Measurements from ENCODE around the gene ZNF503.
"Not testable (repeated sequence)": the region's sequence is repeated elsewhere in the genome, so short reads cannot be mapped to it uniquely, and the experiment has no call there.

The ZNF503 gene

DNA sequence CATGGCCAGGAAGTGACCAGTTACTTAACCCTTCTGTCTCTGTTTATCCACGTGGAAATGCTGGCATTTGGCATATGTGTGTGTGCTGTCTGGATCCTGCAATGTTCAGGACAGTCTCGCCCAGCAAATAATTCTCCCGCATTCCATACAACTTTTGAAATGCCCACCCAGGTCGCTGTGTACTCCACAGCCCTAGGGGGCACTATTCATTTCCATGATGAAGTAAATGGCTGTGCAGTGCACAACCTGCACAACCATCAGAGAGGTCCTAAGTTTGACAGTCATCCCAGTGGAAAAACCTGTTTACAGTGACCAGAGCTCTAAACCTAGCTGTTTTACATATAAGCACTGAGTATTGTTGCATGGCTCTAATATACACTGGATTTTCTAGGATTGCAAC is 38.1 kb downstream of the ZNF503 start:
- H2BK5ac ChIP-seq (ENCODE audit: low read length), result no peak overlapping the region
- H3K23ac ChIP-seq (ENCODE audit: low read depth, low read length, poor library complexity), result no peak overlapping the region
- H3K9me3 ChIP-seq (replicated peaks in 1 of 2; ENCODE audit: control insufficient read depth in 2 of 2, insufficient read depth in 1 of 2, low read depth in 1 of 2, low read length in 2 of 2), result no peaks in the 10 kb centered on the region
- no CpG with 5 or more reads among the region's 4 CpGs for WGBS, 2 donors (ENCODE audit: extremely low coverage in 2 of 2, insufficient read length in 2 of 2, insufficient replicate concordance in 1 of 2)
- H2BK15ac ChIP-seq (ENCODE audit: low read length), result no peak overlapping the region
- H3K4me3 ChIP-seq (ENCODE audit: low read length in 2 of 2), result no peak overlapping the region
- H3K79me1 ChIP-seq (ENCODE audit: low read depth, low read length), result no peaks in the 10 kb centered on the region
- H3K14ac ChIP-seq (ENCODE audit: low read length), result no peak overlapping the region
- no peak overlapping the region for H3K4ac ChIP-seq (ENCODE audit: low read length)
- H4K91ac ChIP-seq (ENCODE audit: low read depth, low read length, poor library complexity), result no peak overlapping the region
- H2BK120ac ChIP-seq (ENCODE audit: low read depth, low read length), result no peak overlapping the region
- no peak overlapping the region for H2AFZ ChIP-seq (ENCODE audit: low read length)
- DNase-seq (ENCODE audit: low spot score), result no peak
- H3K9ac ChIP-seq (ENCODE audit: low read depth, low read length, poor library complexity), result no peak overlapping the region
- no peak overlapping the region for H3K18ac ChIP-seq (ENCODE audit: low read length)
- peaks cover 0 to 3% of the 10 kb centered on the region in 2 donors for H3K4me1 ChIP-seq (ENCODE audit: control insufficient read depth in 2 of 2, insufficient read depth in 1 of 2, low read depth in 1 of 2, low read length in 2 of 2)
- no peak overlapping the region for H4K8ac ChIP-seq (ENCODE audit: low read depth, low read length)
- no peaks in the 10 kb centered on the region for H3K36me3 ChIP-seq (replicated peaks in 1 of 2; ENCODE audit: control insufficient read depth in 2 of 2, insufficient read depth in 2 of 2, low read length in 2 of 2)
- no peak overlapping the region for H3K4me2 ChIP-seq (ENCODE audit: insufficient read depth, low read length, poor library complexity, severe bottlenecking)
- H3K27ac ChIP-seq (replicated peaks; ENCODE audit: low read length), result no peak overlapping the region
- no peak overlapping the region for H2BK12ac ChIP-seq (ENCODE audit: low read length)
- peaks cover 0 to 18% (median 0%) of the 10 kb centered on the region in 3 experiments for H3K27me3 ChIP-seq (ENCODE audit: control insufficient read depth in 3 of 3, insufficient read depth in 3 of 3, low read depth in 1 of 3, low read length in 3 of 3)
- no peak overlapping the region for H2AK5ac ChIP-seq (ENCODE audit: low read depth, low read length)

DNA sequence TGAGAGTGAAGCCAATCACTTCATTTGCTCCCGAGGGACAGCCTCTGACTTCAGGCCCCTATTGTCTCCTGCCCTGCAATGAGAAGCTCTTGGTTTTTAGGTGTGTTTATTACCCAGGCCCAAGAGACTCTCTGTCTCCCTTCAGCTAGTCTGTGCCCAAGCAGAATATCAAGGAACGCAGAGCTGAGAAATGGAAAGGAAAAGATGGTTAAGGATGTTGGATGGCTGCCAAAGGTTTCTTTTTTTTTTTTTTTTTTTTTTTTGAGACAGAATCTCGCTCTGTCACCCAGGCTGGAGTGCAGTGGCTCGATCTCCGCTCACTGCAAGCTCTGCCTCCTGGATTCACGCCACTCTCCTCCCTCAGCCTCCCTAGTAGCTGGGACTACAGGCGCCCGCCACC is 41.7 kb downstream of the ZNF503 start:
- not testable (repeated sequence) for H3K27ac ChIP-seq (replicated peaks; ENCODE audit: low read length); H3K27me3 ChIP-seq (ENCODE audit: control insufficient read depth in 3 of 3, insufficient read depth in 3 of 3, low read depth in 1 of 3, low read length in 3 of 3); H3K4me3 ChIP-seq (ENCODE audit: low read length in 2 of 2); H3K9ac ChIP-seq (ENCODE audit: low read depth, low read length, poor library complexity); H2BK15ac ChIP-seq (ENCODE audit: low read length); H2BK120ac ChIP-seq (ENCODE audit: low read depth, low read length); H3K79me1 ChIP-seq (ENCODE audit: low read depth, low read length); H2AK5ac ChIP-seq (ENCODE audit: low read depth, low read length); H4K91ac ChIP-seq (ENCODE audit: low read depth, low read length, poor library complexity); H3K23ac ChIP-seq (ENCODE audit: low read depth, low read length, poor library complexity); H3K14ac ChIP-seq (ENCODE audit: low read length); H3K4me2 ChIP-seq (ENCODE audit: insufficient read depth, low read length, poor library complexity, severe bottlenecking); H4K8ac ChIP-seq (ENCODE audit: low read depth, low read length); H2BK5ac ChIP-seq (ENCODE audit: low read length); H3K9me3 ChIP-seq (replicated peaks in 1 of 2; ENCODE audit: control insufficient read depth in 2 of 2, insufficient read depth in 1 of 2, low read depth in 1 of 2, low read length in 2 of 2); H3K36me3 ChIP-seq (replicated peaks in 1 of 2; ENCODE audit: control insufficient read depth in 2 of 2, insufficient read depth in 2 of 2, low read length in 2 of 2); H2BK12ac ChIP-seq (ENCODE audit: low read length); H3K4me1 ChIP-seq (ENCODE audit: control insufficient read depth in 2 of 2, insufficient read depth in 1 of 2, low read depth in 1 of 2, low read length in 2 of 2); H3K4ac ChIP-seq (ENCODE audit: low read length); DNase-seq (ENCODE audit: low spot score); H3K18ac ChIP-seq (ENCODE audit: low read length); H2AFZ ChIP-seq (ENCODE audit: low read length)
- no CpG with 5 or more reads among the region's 8 CpGs for WGBS, 2 donors (ENCODE audit: extremely low coverage in 2 of 2, insufficient read length in 2 of 2, insufficient replicate concordance in 1 of 2)

DNA sequence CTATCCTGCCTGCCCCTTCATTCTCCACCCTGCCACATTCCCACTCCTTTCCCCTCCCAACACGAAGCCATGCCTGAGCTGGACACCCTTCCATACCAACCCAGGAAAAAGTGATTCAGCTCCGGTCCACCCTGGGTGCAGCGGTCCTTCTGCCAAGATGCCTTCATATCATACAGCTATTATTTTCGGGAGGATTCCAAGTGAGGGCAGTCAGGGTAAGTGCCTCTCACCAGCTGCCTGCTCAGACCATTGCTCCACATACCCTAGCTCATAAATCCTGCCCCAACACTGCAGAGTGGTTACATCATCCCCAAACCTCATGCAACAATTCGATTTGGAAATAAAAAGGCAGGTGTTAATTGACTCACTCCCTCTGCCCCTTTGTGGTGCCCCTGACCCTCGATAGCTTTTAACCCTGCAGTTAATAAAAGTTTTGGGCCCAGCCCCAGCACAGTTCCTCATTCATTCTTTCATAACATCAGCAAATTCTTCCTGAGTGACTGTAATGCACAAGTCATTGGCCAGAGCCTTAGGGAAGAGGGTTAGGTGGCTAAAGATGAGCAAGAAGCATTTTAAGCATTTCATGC is 42.6 kb downstream of the ZNF503 start:
- no peak overlapping the region for H2BK15ac ChIP-seq (ENCODE audit: low read length)
- no peak overlapping the region for H3K27ac ChIP-seq (replicated peaks; ENCODE audit: low read length)
- H3K4ac ChIP-seq (ENCODE audit: low read length), result no peak overlapping the region
- no peak overlapping the region for H4K91ac ChIP-seq (ENCODE audit: low read depth, low read length, poor library complexity)
- H2BK12ac ChIP-seq (ENCODE audit: low read length), result no peak overlapping the region
- H2AK5ac ChIP-seq (ENCODE audit: low read depth, low read length), result peak overlapping the region; percentile 44
- H2AFZ ChIP-seq (ENCODE audit: low read length), result no peak overlapping the region
- H2BK5ac ChIP-seq (ENCODE audit: low read length), result no peak overlapping the region
- H3K18ac ChIP-seq (ENCODE audit: low read length), result no peak overlapping the region
- WGBS, 2 donors (ENCODE audit: extremely low coverage in 2 of 2, insufficient read length in 2 of 2, insufficient replicate concordance in 1 of 2), result no CpG with 5 or more reads among the region's 6 CpGs
- H4K8ac ChIP-seq (ENCODE audit: low read depth, low read length), result no peak overlapping the region
- no peak overlapping the region for H3K23ac ChIP-seq (ENCODE audit: low read depth, low read length, poor library complexity)
- peaks cover 0 to 4% of the 10 kb centered on the region in 2 donors for H3K4me1 ChIP-seq (ENCODE audit: control insufficient read depth in 2 of 2, insufficient read depth in 1 of 2, low read depth in 1 of 2, low read length in 2 of 2)
- H2BK120ac ChIP-seq (ENCODE audit: low read depth, low read length), result no peak overlapping the region
- H3K14ac ChIP-seq (ENCODE audit: low read length), result no peak overlapping the region
- DNase-seq (ENCODE audit: low spot score), result no peak
- H3K36me3 ChIP-seq (replicated peaks in 1 of 2; ENCODE audit: control insufficient read depth in 2 of 2, insufficient read depth in 2 of 2, low read length in 2 of 2), result no peaks in the 10 kb centered on the region
- no peak overlapping the region for H3K9ac ChIP-seq (ENCODE audit: low read depth, low read length, poor library complexity)
- H3K4me3 ChIP-seq (ENCODE audit: low read length in 2 of 2), result peak overlapping the region in 1 of 2 donors; percentile 5
- no peak overlapping the region for H3K4me2 ChIP-seq (ENCODE audit: insufficient read depth, low read length, poor library complexity, severe bottlenecking)
- H3K79me1 ChIP-seq (ENCODE audit: low read depth, low read length), result no peaks in the 10 kb centered on the region
- H3K9me3 ChIP-seq (replicated peaks in 1 of 2; ENCODE audit: control insufficient read depth in 2 of 2, insufficient read depth in 1 of 2, low read depth in 1 of 2, low read length in 2 of 2), result peaks cover 0 to 2% of the 10 kb centered on the region in 2 donors
- no peaks in the 10 kb centered on the region for H3K27me3 ChIP-seq (ENCODE audit: control insufficient read depth in 3 of 3, insufficient read depth in 3 of 3, low read depth in 1 of 3, low read length in 3 of 3)

DNA sequence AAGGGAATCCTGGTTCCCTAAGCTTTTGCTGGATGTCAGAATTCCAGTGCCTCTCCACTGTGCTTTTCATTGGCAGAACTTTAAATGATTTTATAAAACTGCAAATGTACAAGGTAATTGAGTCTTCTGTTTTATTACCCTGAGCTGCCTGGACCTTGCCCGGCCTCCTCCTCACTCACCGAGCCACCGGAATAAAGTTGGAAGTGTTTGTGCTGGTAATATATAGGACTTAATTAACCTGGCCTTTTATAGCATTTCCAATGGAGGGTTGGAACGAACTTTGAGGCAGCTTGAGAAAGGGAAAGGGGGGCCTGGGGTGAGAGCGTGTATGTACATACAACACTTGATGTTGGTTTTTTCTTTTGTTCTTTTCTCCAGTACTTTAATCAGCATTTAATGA is 43.4 kb downstream of the ZNF503 start:
- Histone ChIP-seq H3K14ac (ENCODE audit: low read length) (no peak overlapping the region), H3K4me3 (ENCODE audit: low read length in 2 of 2) (no peak overlapping the region), H3K4me1 (ENCODE audit: control insufficient read depth in 2 of 2, insufficient read depth in 1 of 2, low read depth in 1 of 2, low read length in 2 of 2) (peaks cover 0 to 11% of the 10 kb centered on the region in 2 donors), H3K4ac (ENCODE audit: low read length) (no peak overlapping the region), H3K27me3 (ENCODE audit: control insufficient read depth in 3 of 3, insufficient read depth in 3 of 3, low read depth in 1 of 3, low read length in 3 of 3) (no peaks in the 10 kb centered on the region), H3K79me1 (ENCODE audit: low read depth, low read length) (no peaks in the 10 kb centered on the region), H2BK120ac (ENCODE audit: low read depth, low read length) (no peak overlapping the region), H2AFZ (ENCODE audit: low read length) (no peak overlapping the region), H3K27ac (replicated peaks; ENCODE audit: low read length) (no peak overlapping the region), H4K91ac (ENCODE audit: low read depth, low read length, poor library complexity) (no peak overlapping the region), H3K36me3 (replicated peaks in 1 of 2; ENCODE audit: control insufficient read depth in 2 of 2, insufficient read depth in 2 of 2, low read length in 2 of 2) (no peaks in the 10 kb centered on the region), H3K23ac (ENCODE audit: low read depth, low read length, poor library complexity) (no peak overlapping the region), H4K8ac (ENCODE audit: low read depth, low read length) (no peak overlapping the region), H2BK15ac (ENCODE audit: low read length) (no peak overlapping the region), H3K18ac (ENCODE audit: low read length) (no peak overlapping the region), H3K4me2 (ENCODE audit: insufficient read depth, low read length, poor library complexity, severe bottlenecking) (no peak overlapping the region), H3K9ac (ENCODE audit: low read depth, low read length, poor library complexity) (no peak overlapping the region), H2BK12ac (ENCODE audit: low read length) (no peak overlapping the region), H2AK5ac (ENCODE audit: low read depth, low read length) (no peak overlapping the region), H3K9me3 (replicated peaks in 1 of 2; ENCODE audit: control insufficient read depth in 2 of 2, insufficient read depth in 1 of 2, low read depth in 1 of 2, low read length in 2 of 2) (peaks cover 0 to 2% of the 10 kb centered on the region in 2 donors), H2BK5ac (ENCODE audit: low read length) (no peak overlapping the region)
- no CpG with 5 or more reads among the region's 5 CpGs for WGBS, 2 donors (ENCODE audit: extremely low coverage in 2 of 2, insufficient read length in 2 of 2, insufficient replicate concordance in 1 of 2)
- DNase-seq (ENCODE audit: low spot score), result no peak
